Measurements from ENCODE around the gene PRKCH. TPM values are rescaled to one million over a fixed set of nuclear protein-coding genes. Genes with fewer than 3 reads are reported as not detected.

The PRKCH gene
- polyA plus RNA-seq, 3 donors: 3.6 to 6.2 (median 5.4) TPM

- H3K9me3 Mint-ChIP-seq: no peaks in the 10 kb centered on the region
- no peak overlapping the region for H3K4me3 Mint-ChIP-seq
- peaks cover 10 to 12% of the 10 kb centered on the region in 2 donors for H3K36me3 Mint-ChIP-seq
- Histone ChIP-seq H4K20me1 (ENCODE audit: insufficient read depth, low read length) (no peaks in the 10 kb centered on the region), H3K9ac (ENCODE audit: insufficient read depth, low read length, poor library complexity, severe bottlenecking) (no peak overlapping the region), H3K79me2 (ENCODE audit: insufficient read depth, low read length) (no peaks in the 10 kb centered on the region), H3K36me3 (replicated peaks in 1 of 2; ENCODE audit: control insufficient read depth in 1 of 2, insufficient read depth in 2 of 2, low read length in 2 of 2) (no peaks in the 10 kb centered on the region), H3K4me3 (replicated peaks in 1 of 3; ENCODE audit: low read depth in 2 of 3, low read length in 3 of 3) (no peak overlapping the region), H2AFZ (ENCODE audit: insufficient read depth, low read depth, low read length, poor library complexity, severe bottlenecking) (no peak overlapping the region), H3K27me3 (ENCODE audit: control insufficient read depth in 2 of 2, insufficient read depth in 2 of 2, low read length in 2 of 2) (no peaks in the 10 kb centered on the region), H3K4me2 (replicated peaks; ENCODE audit: extremely low read depth, low read length, poor library complexity, severe bottlenecking) (no peak overlapping the region), H3K4me1 (ENCODE audit: control insufficient read depth in 1 of 2, insufficient read depth in 2 of 2, low read length in 2 of 2) (no peaks in the 10 kb centered on the region), H3K9me3 (replicated peaks in 1 of 2; ENCODE audit: control insufficient read depth in 1 of 2, insufficient read depth in 1 of 2, low read length in 2 of 2) (no peaks in the 10 kb centered on the region), H3K27ac (ENCODE audit: low read depth in 1 of 2, low read length in 2 of 2) (no peak overlapping the region)
- TF ChIP-seq, protein P1, sequence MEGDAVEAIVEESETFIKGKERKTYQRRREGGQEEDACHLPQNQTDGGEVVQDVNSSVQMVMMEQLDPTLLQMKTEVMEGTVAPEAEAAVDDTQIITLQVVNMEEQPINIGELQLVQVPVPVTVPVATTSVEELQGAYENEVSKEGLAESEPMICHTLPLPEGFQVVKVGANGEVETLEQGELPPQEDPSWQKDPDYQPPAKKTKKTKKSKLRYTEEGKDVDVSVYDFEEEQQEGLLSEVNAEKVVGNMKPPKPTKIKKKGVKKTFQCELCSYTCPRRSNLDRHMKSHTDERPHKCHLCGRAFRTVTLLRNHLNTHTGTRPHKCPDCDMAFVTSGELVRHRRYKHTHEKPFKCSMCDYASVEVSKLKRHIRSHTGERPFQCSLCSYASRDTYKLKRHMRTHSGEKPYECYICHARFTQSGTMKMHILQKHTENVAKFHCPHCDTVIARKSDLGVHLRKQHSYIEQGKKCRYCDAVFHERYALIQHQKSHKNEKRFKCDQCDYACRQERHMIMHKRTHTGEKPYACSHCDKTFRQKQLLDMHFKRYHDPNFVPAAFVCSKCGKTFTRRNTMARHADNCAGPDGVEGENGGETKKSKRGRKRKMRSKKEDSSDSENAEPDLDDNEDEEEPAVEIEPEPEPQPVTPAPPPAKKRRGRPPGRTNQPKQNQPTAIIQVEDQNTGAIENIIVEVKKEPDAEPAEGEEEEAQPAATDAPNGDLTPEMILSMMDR (IDR thresholded peaks at IDR 0.05): no peak
- H3K4me1 Mint-ChIP-seq: peaks cover 5% of the 10 kb centered on the region
- 100% methylated on average over 4 of the region's 6 CpGs for WGBS (ENCODE audit: insufficient coverage)
- intact Hi-C loops (cut with micrococcal nuclease): no loop called here
- no peak overlapping the region for H3K27ac Mint-ChIP-seq
- no peak for DNase-seq
- H3K27me3 Mint-ChIP-seq (ENCODE audit: low read depth in 3 of 3): peaks cover 0 to 2% (median 0%) of the 10 kb centered on the region in 3 donors
Observed at GRCh38 chr14:61519106-61519505, 197.7 kb downstream of the PRKCH start.

GRCh38 chr14:61519735-61520134 lies 198.4 kb downstream of the PRKCH start:
- H3K79me2 ChIP-seq (ENCODE audit: insufficient read depth, low read length): no peaks in the 10 kb centered on the region
- TF ChIP-seq, protein P1 (IDR thresholded peaks at IDR 0.05): no peak
- H3K36me3 Mint-ChIP-seq: peaks cover 10 to 12% of the 10 kb centered on the region in 2 donors
- no peak overlapping the region for H3K27ac Mint-ChIP-seq
- peaks cover 4% of the 10 kb centered on the region for H3K4me1 Mint-ChIP-seq
- H3K9ac ChIP-seq (ENCODE audit: insufficient read depth, low read length, poor library complexity, severe bottlenecking): no peak overlapping the region
- peaks cover 0 to under 1% of the 10 kb centered on the region in 2 donors for H3K4me1 ChIP-seq (ENCODE audit: control insufficient read depth in 1 of 2, insufficient read depth in 2 of 2, low read length in 2 of 2)
- H4K20me1 ChIP-seq (ENCODE audit: insufficient read depth, low read length): no peaks in the 10 kb centered on the region
- H3K4me2 ChIP-seq (replicated peaks; ENCODE audit: extremely low read depth, low read length, poor library complexity, severe bottlenecking): no peak overlapping the region
- H3K4me3 Mint-ChIP-seq: no peak overlapping the region
- DNase-seq: no peak
- H3K27me3 ChIP-seq (ENCODE audit: control insufficient read depth in 2 of 2, insufficient read depth in 2 of 2, low read length in 2 of 2): no peaks in the 10 kb centered on the region
- H3K9me3 Mint-ChIP-seq: no peaks in the 10 kb centered on the region
- H3K4me3 ChIP-seq (replicated peaks in 1 of 3; ENCODE audit: low read depth in 2 of 3, low read length in 3 of 3): no peak overlapping the region
- H3K36me3 ChIP-seq (replicated peaks in 1 of 2; ENCODE audit: control insufficient read depth in 1 of 2, insufficient read depth in 2 of 2, low read length in 2 of 2): no peaks in the 10 kb centered on the region
- WGBS (ENCODE audit: insufficient coverage): no CpG with 5 or more reads among the region's 1 CpG
- H3K27me3 Mint-ChIP-seq (ENCODE audit: low read depth in 3 of 3): peaks cover 0 to 2% (median 0%) of the 10 kb centered on the region in 3 donors
- no peak overlapping the region for H3K27ac ChIP-seq (ENCODE audit: low read depth in 1 of 2, low read length in 2 of 2)
- intact Hi-C loops (cut with micrococcal nuclease): no loop called here
- H2AFZ ChIP-seq (ENCODE audit: insufficient read depth, low read depth, low read length, poor library complexity, severe bottlenecking): no peak overlapping the region
- no peaks in the 10 kb centered on the region for H3K9me3 ChIP-seq (replicated peaks in 1 of 2; ENCODE audit: control insufficient read depth in 1 of 2, insufficient read depth in 1 of 2, low read length in 2 of 2)

All from CD14-positive monocyte (primary cell).